H9 (cell line): Measurements from ENCODE around the gene OR4D1. TPM values are rescaled to one million over a fixed set of nuclear protein-coding genes. Genes with fewer than 3 reads are reported as not detected.
A peak's percentile ranks its signal among the peaks of the same experiment; 100 is the strongest.

Source experiments
- DNase-seq: peaks from one replicate; pipeline ENCODE4 v3.0.0-alpha.2; 2017
- H2AFZ ChIP-seq: one replicate; pipeline ENCODE4 v1.6.1; 2013; ENCODE audit warnings: mild to moderate bottlenecking, low read length, control low read depth, moderate library complexity
- H2AK5ac ChIP-seq: 2 replicates; pipeline ENCODE4 v1.6.1; 2013; ENCODE audit warnings: low read length, control low read depth, mixed read lengths; ENCODE audit not compliant: insufficient read length
- H2BK120ac ChIP-seq: one replicate; pipeline ENCODE4 v1.6.1; 2013; ENCODE audit warnings: low read depth, mild to moderate bottlenecking, low read length, control low read depth, inconsistent platforms; ENCODE audit not compliant: poor library complexity, severe bottlenecking
- H2BK12ac ChIP-seq: 2 replicates; pipeline ENCODE4 v1.6.1; 2013; ENCODE audit warnings: low read length, control low read depth, mixed read lengths, low read depth; ENCODE audit not compliant: insufficient read length
- H2BK15ac ChIP-seq: 2 replicates; pipeline ENCODE4 v1.6.1; 2013; ENCODE audit warnings: low read depth, low read length, control low read depth
- H2BK20ac ChIP-seq: one replicate; pipeline ENCODE4 v1.6.1; 2013; ENCODE audit warnings: low read depth, mild to moderate bottlenecking, low read length, control low read depth, inconsistent platforms; ENCODE audit not compliant: poor library complexity, severe bottlenecking
- H2BK5ac ChIP-seq: 2 replicates; pipeline ENCODE4 v1.6.1; 2013; ENCODE audit warnings: low read length, control low read depth, mixed read lengths; ENCODE audit not compliant: insufficient read length
- H3K14ac ChIP-seq: 2 replicates; pipeline ENCODE4 v1.6.1; 2013; ENCODE audit warnings: low read length, control low read depth; ENCODE audit not compliant: insufficient read depth
- H3K18ac ChIP-seq: 2 replicates; pipeline ENCODE4 v1.6.1; 2013; ENCODE audit warnings: low read depth, mild to moderate bottlenecking, mixed read lengths, low read length, control low read depth; ENCODE audit not compliant: insufficient read length
- H3K23ac ChIP-seq: 2 replicates; pipeline ENCODE4 v1.6.1; 2013; ENCODE audit warnings: low read length, control low read depth, mixed read lengths, low read depth; ENCODE audit not compliant: insufficient read length
- H3K23me2 ChIP-seq: 2 replicates; pipeline ENCODE4 v1.6.1; 2013; ENCODE audit warnings: low read depth, mild to moderate bottlenecking, mixed read lengths, low read length, control low read depth; ENCODE audit not compliant: insufficient read length, poor library complexity, severe bottlenecking
- H3K27ac ChIP-seq: 2 replicates; pipeline ENCODE4 v1.5.1; 2013; ENCODE audit warnings: low read length, control low read depth, mixed read lengths, low read depth; ENCODE audit not compliant: insufficient read length
- H3K27me3 ChIP-seq: 2 replicates; pipeline ENCODE4 v1.6.1; 2013; ENCODE audit warnings: low read length, control low read depth, inconsistent platforms; ENCODE audit not compliant: insufficient read depth
- H3K4ac ChIP-seq: 2 replicates; pipeline ENCODE4 v1.6.1; 2013; ENCODE audit warnings: low read depth, mild to moderate bottlenecking, control low read depth, inconsistent platforms, low read length, moderate library complexity
- H3K4me1 ChIP-seq: 2 replicates; pipeline ENCODE4 v1.6.1; 2013; ENCODE audit warnings: low read length, control low read depth, inconsistent platforms; ENCODE audit not compliant: insufficient read depth
- H3K4me2 ChIP-seq: 2 replicates; pipeline ENCODE4 v1.6.1; 2013; ENCODE audit warnings: low read length, control low read depth, mixed read lengths; ENCODE audit not compliant: insufficient read length, insufficient read depth
- H3K56ac ChIP-seq: 2 replicates; pipeline ENCODE4 v1.6.1; 2013; ENCODE audit warnings: low read depth, mild to moderate bottlenecking, mixed read lengths, low read length, control low read depth; ENCODE audit not compliant: insufficient read length
- H3K79me1 ChIP-seq: 2 replicates; pipeline ENCODE4 v1.6.1; 2013; ENCODE audit warnings: low read depth, mild to moderate bottlenecking, moderate library complexity, low read length, control low read depth, inconsistent platforms; ENCODE audit not compliant: insufficient read depth, poor library complexity, severe bottlenecking
- H3K79me2 ChIP-seq: 2 replicates; pipeline ENCODE4 v1.6.1; 2013; ENCODE audit warnings: low read length, control low read depth, inconsistent platforms; ENCODE audit not compliant: insufficient read depth
- H3K9ac ChIP-seq: 2 replicates; pipeline ENCODE4 v1.6.1; 2013; ENCODE audit warnings: low read length, control low read depth, mixed read lengths; ENCODE audit not compliant: insufficient read length; ENCODE audit errors: extremely low read depth
- H3K9me3 ChIP-seq: one replicate; pipeline ENCODE4 v1.6.1; 2013; ENCODE audit warnings: low read depth, low read length, inconsistent platforms; ENCODE audit not compliant: control insufficient read depth
- H3T11ph ChIP-seq: one replicate; pipeline ENCODE4 v1.6.1; 2013; ENCODE audit warnings: mild to moderate bottlenecking, low read length, control low read depth, inconsistent platforms
- H4K20me1 ChIP-seq: one replicate; pipeline ENCODE4 v1.6.1; 2013; ENCODE audit not compliant: control insufficient read depth, insufficient read length, insufficient read depth
- H4K5ac ChIP-seq: 2 replicates; pipeline ENCODE4 v1.6.1; 2013; ENCODE audit warnings: low read depth, mild to moderate bottlenecking, mixed read lengths, low read length, control low read depth; ENCODE audit not compliant: insufficient read length
- H4K8ac ChIP-seq: replicated peaks from 2 replicates; pipeline ENCODE4 v1.6.1; 2013; ENCODE audit warnings: low read length, control low read depth, mixed read lengths, low read depth; ENCODE audit not compliant: insufficient read length
- H4K91ac ChIP-seq: 2 replicates; pipeline ENCODE4 v1.6.1; 2013; ENCODE audit warnings: low read depth, mild to moderate bottlenecking, moderate library complexity, mixed read lengths, low read length, control low read depth; ENCODE audit not compliant: insufficient read length
- H3K27ac Mint-ChIP-seq, 3 experiments: 2 replicates in 2 of 3; 3 replicates in 1 of 3; pipeline ENCODE4 v1.8.0; 2020 to 2021; ENCODE audit warnings: mixed read lengths in 3 of 3, mild to moderate bottlenecking in 1 of 3, moderate library complexity in 1 of 3
- H3K27me3 Mint-ChIP-seq: 2 replicates; pipeline ENCODE4 v1.8.0; 2021; ENCODE audit warnings: low read depth, mild to moderate bottlenecking, moderate library complexity, mixed read lengths
- H3K36me3 Mint-ChIP-seq, 3 experiments: 2 replicates in 2 of 3; 3 replicates in 1 of 3; pipeline ENCODE4 v1.8.0; 2020 to 2021; ENCODE audit warnings: low read depth in 3 of 3, mixed read lengths in 3 of 3; ENCODE audit not compliant: insufficient read depth in 1 of 3
- H3K4me1 Mint-ChIP-seq, 2 experiments: 2 replicates each; pipeline ENCODE4 v1.8.0; 2020; ENCODE audit warnings: mixed read lengths in 2 of 2
- H3K4me3 Mint-ChIP-seq, 2 experiments: 2 replicates in 1 of 2; 3 replicates in 1 of 2; pipeline ENCODE4 v1.8.0; 2020 to 2021; ENCODE audit warnings: mild to moderate bottlenecking in 2 of 2, mixed read lengths in 2 of 2, moderate library complexity in 1 of 2
- H3K9me3 Mint-ChIP-seq, 2 experiments: 2 replicates in 1 of 2; 3 replicates in 1 of 2; pipeline ENCODE4 v1.8.0; 2020; ENCODE audit warnings: mild to moderate bottlenecking in 2 of 2, mixed read lengths in 2 of 2, moderate library complexity in 1 of 2
- WGBS: extraction: QIAGEN DNeasy Blood & Tissue Kit; methylation state at CpG from one replicate; pipeline ENCODE4 v1.1.7; 2013; ENCODE audit warnings: missing lambda C conversion rate, low lambda C conversion rate, mixed read lengths; ENCODE audit not compliant: insufficient read length; ENCODE audit errors: extremely low coverage; 5-methylcytosine and 5-hydroxymethylcytosine counted together
- total RNA-seq: library from RNA; stranded (reverse); gene quantifications from 2 replicates; pipeline ENCODE4 v1.2.1, GENCODE V29; 2021
- TF ChIP-seq, protein P1 (sequence below): fragments of 200-600 bp; sonication (generic); conservative IDR thresholded peaks from 3 replicates; pipeline ENCODE4 v1.8.0; 2021; ENCODE audit warnings: antibody characterized with exemption, mild to moderate bottlenecking

The OR4D1 gene
- total RNA-seq, 1 experiment from 2014 or later, result 0.11 TPM

DNA sequence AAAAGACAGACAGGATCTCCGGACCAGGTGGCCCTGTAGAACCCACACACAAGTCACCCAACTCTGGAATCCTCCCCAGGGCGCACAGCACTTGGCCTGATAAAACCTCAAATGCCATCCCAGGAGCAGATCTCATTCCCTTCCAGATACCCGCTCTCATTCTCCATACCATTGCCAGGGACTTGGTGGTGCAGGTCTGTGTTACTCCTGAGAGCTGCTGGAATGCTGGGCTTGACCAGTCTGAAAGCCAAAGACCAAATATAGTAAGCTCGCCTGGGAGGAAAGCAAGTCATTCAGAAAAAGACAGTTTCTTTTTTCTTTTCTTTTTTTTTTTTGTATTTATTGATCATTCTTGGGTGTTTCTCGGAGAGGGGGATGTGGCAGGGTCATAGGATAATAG, 60.2 kb downstream of the OR4D1 start:
- H2AK5ac ChIP-seq, result no peak overlapping the region
- Mint-ChIP-seq H3K27ac (no peak overlapping the region), H3K36me3 (peaks cover 9 to 42% (median 32%) of the 10 kb centered on the region in 3 experiments; a peak in 6 of 7 replicates), H3K4me1 (no peaks in the 10 kb centered on the region), H3K9me3 (no peaks in the 10 kb centered on the region), H3K4me3 (no peak overlapping the region), H3K27me3 (no peaks in the 10 kb centered on the region)
- no peak overlapping the region for H3T11ph ChIP-seq
- no peak overlapping the region for H4K91ac ChIP-seq
- H3K4me2 ChIP-seq, result no peak overlapping the region
- no peak overlapping the region for H3K18ac ChIP-seq
- no peak overlapping the region for H2BK12ac ChIP-seq
- H2BK15ac ChIP-seq, result no peak overlapping the region
- no peaks in the 10 kb centered on the region for H3K23me2 ChIP-seq
- no peaks in the 10 kb centered on the region for H3K9me3 ChIP-seq
- H3K27me3 ChIP-seq, result no peaks in the 10 kb centered on the region
- no peak overlapping the region for H2BK5ac ChIP-seq
- H2BK120ac ChIP-seq, result no peak overlapping the region
- no peak overlapping the region for H3K9ac ChIP-seq
- TF ChIP-seq, protein P1, sequence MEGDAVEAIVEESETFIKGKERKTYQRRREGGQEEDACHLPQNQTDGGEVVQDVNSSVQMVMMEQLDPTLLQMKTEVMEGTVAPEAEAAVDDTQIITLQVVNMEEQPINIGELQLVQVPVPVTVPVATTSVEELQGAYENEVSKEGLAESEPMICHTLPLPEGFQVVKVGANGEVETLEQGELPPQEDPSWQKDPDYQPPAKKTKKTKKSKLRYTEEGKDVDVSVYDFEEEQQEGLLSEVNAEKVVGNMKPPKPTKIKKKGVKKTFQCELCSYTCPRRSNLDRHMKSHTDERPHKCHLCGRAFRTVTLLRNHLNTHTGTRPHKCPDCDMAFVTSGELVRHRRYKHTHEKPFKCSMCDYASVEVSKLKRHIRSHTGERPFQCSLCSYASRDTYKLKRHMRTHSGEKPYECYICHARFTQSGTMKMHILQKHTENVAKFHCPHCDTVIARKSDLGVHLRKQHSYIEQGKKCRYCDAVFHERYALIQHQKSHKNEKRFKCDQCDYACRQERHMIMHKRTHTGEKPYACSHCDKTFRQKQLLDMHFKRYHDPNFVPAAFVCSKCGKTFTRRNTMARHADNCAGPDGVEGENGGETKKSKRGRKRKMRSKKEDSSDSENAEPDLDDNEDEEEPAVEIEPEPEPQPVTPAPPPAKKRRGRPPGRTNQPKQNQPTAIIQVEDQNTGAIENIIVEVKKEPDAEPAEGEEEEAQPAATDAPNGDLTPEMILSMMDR, result no peak
- no peak overlapping the region for H4K8ac ChIP-seq
- H3K56ac ChIP-seq, result no peak overlapping the region
- H3K14ac ChIP-seq, result no peak overlapping the region
- no peak overlapping the region for H3K4ac ChIP-seq
- no peak overlapping the region for H4K5ac ChIP-seq
- no peak overlapping the region for H2BK20ac ChIP-seq
- H3K79me2 ChIP-seq, result no peaks in the 10 kb centered on the region
- peak; percentile 16 for DNase-seq
- no peak overlapping the region for H3K23ac ChIP-seq
- no peak overlapping the region for H2AFZ ChIP-seq
- no peaks in the 10 kb centered on the region for H3K4me1 ChIP-seq
- H3K27ac ChIP-seq, result no peak overlapping the region
- no peaks in the 10 kb centered on the region for H4K20me1 ChIP-seq
- no CpG with 5 or more reads among the region's 5 CpGs for WGBS
- no peaks in the 10 kb centered on the region for H3K79me1 ChIP-seq

Other genes starting within 250 kb of the OR4D1 start
- gene CUEDC1, start 193.0 kb upstream of the OR4D1 start, total RNA-seq, result 6.5 and 7.3 TPM in 2 replicates
- gene VEZF1, start 160.1 kb upstream of the OR4D1 start, total RNA-seq, result 57.7 and 58.1 TPM in 2 replicates
- gene SRSF1, start 141.1 kb upstream of the OR4D1 start, total RNA-seq, result 462 and 470 TPM in 2 replicates
- gene DYNLL2, start 65.0 kb upstream of the OR4D1 start, total RNA-seq, result 38.7 and 39.3 TPM in 2 replicates
- gene OR4D2, start 18.6 kb downstream of the OR4D1 start, total RNA-seq, result not detected in 2 replicates
- not detected in 2 replicates for gene EPX, start 44.3 kb downstream of the OR4D1 start, total RNA-seq
- gene MKS1, start 70.9 kb downstream of the OR4D1 start, total RNA-seq, result 21.3 and 24.8 TPM in 2 replicates
- 0.11 and 0.17 TPM in 2 replicates for gene LPO, start 90.2 kb downstream of the OR4D1 start, total RNA-seq
- not detected in 2 replicates for gene MPO, start 132.6 kb downstream of the OR4D1 start, total RNA-seq
- 17.3 and 19.0 TPM in 2 replicates for gene TSPOAP1, start 180.4 kb downstream of the OR4D1 start, total RNA-seq
- 107 and 109 TPM in 2 replicates for gene SUPT4H1, start 203.8 kb downstream of the OR4D1 start, total RNA-seq